Psoas muscle (tissue), 8 donors: ENCODE data around the gene CYP24A1. TPM values are rescaled to one million over a fixed set of nuclear protein-coding genes. Genes with fewer than 3 reads are reported as not detected.

Source experiments
- ATAC-seq, 4 donors: fragments of 200-7000 bp; cut with Tn5 transposase; one replicate each; pipeline ENCODE4 v1.9.1; 2020; ENCODE audit warnings: moderate library complexity in 3 of 4, mild to moderate bottlenecking in 2 of 4
- DNase-seq, 2 donors: peaks; one replicate each; pipeline ENCODE4 v3.0.0-alpha.2; 2020
- H3K27ac ChIP-seq: fragments of 200-600 bp; one replicate; pipeline ENCODE4 v1.8.0; 2022
- H3K27me3 ChIP-seq, 3 donors: fragments of 200-600 bp in 1 of 3; one replicate each; pipeline versions ENCODE4 v1.6.1 to v1.8.0; 2013 to 2022; ENCODE audit warnings: low read length in 2 of 3, mild to moderate bottlenecking in 2 of 3, moderate library complexity in 1 of 3; ENCODE audit not compliant: insufficient read depth in 3 of 3
- H3K36me3 ChIP-seq, 2 donors: fragments of 200-600 bp in 1 of 2; one replicate each; pipeline versions ENCODE4 v1.6.1 to v1.8.0; 2013 to 2022; ENCODE audit warnings: low read depth in 1 of 2, mild to moderate bottlenecking in 1 of 2, moderate library complexity in 1 of 2; ENCODE audit not compliant: insufficient read depth in 1 of 2
- H3K4me1 ChIP-seq: fragments of 200-600 bp; one replicate; pipeline ENCODE4 v1.8.0; 2022
- H3K4me3 ChIP-seq: fragments of 200-600 bp; one replicate; pipeline ENCODE4 v1.8.0; 2022; ENCODE audit warnings: mild to moderate bottlenecking
- H3K9me3 ChIP-seq: fragments of 200-600 bp; one replicate; pipeline ENCODE4 v1.8.0; 2022
- WGBS, 3 donors: extraction: QIAGEN DNeasy Blood & Tissue Kit; methylation state at CpG; one replicate each; pipeline versions ENCODE4 v1.1.6 to v1.1.7; 2013; 5-methylcytosine and 5-hydroxymethylcytosine counted together
- intact Hi-C, 2 donors: fragments of 100-400 bp; cut with DNase I; formaldehyde crosslinking; loops; one replicate each; pipeline versions ENCODE4 v1.11.0 to v1.14.2; 2022
- polyA plus RNA-seq, 3 donors: library from polyadenylated mRNA; stranded (reverse); fragments of 200-250 nt; gene quantifications; one replicate each; pipeline ENCODE4 v1.2.3, GENCODE V29; 2013
- total RNA-seq, 4 donors: library from RNA; stranded (reverse); fragmentation: NEBNext Ultra II Directional in 2 of 4; extraction: Animal tissue kit (Norgen Biotek cat#: 25700) in 2 of 4; gene quantifications; one replicate each; pipeline versions ENCODE4 v1.2.1 to v1.2.4, GENCODE V29; 2021 to 2023
- TF ChIP-seq, protein P1 (sequence below): fragments of 200-600 bp; IDR thresholded peaks from one replicate; pipeline ENCODE4 v1.8.0; 2022; ENCODE audit warnings: antibody characterized with exemption
- donor health status: healthy with polysubstance abuse.
- donor health status: DM: no; HTN: no; CAD: no; lungs with moderate emphysema.
- donor health status: Bipolar disorder and iron deficiency.
- donor health status: healthy.
- donor health status: DM: yes; HTN: yes; CAD: no.
- donor health status: DM: no; HTN: no; CAD: no.
- donor health status: DM: no; HTN: no; CAD: no.
- donor health status: DM: yes; HTN: yes; CAD: no.

CYP24A1 gene
- total and polyA plus RNA-seq, 7 donors = 0.03 TPM; not detected in 6

DNA sequence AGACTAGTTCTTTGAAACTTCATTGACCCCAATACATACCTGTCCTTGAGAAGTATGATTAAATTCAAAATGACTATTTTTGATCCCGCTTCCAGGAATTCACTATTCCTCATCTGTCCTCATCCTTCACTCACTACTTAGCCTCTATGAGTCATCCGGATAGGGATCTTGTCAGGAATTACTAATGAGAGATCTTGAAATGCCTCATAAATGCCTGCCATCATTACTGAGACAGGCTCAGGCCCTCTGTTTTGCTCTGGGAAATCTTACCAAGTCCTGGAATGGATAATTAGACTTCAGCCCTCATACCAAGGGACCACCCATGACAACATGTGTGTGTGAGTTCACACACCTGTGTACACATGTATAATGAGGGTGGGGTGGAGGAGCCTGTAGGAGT, 2.8 kb upstream of the CYP24A1 start:
- H3K9me3 ChIP-seq = no peaks in the 10 kb centered on the region
- no peak overlapping the region for H3K4me3 ChIP-seq
- WGBS, 3 donors = 72 to 90% (median 89%) methylated on average over 2 of the region's 2 CpGs
- no peaks in the 10 kb centered on the region for H3K4me1 ChIP-seq
- H3K27ac ChIP-seq = no peak overlapping the region
- no peaks in the 10 kb centered on the region for H3K36me3 ChIP-seq
- TF ChIP-seq, protein P1, sequence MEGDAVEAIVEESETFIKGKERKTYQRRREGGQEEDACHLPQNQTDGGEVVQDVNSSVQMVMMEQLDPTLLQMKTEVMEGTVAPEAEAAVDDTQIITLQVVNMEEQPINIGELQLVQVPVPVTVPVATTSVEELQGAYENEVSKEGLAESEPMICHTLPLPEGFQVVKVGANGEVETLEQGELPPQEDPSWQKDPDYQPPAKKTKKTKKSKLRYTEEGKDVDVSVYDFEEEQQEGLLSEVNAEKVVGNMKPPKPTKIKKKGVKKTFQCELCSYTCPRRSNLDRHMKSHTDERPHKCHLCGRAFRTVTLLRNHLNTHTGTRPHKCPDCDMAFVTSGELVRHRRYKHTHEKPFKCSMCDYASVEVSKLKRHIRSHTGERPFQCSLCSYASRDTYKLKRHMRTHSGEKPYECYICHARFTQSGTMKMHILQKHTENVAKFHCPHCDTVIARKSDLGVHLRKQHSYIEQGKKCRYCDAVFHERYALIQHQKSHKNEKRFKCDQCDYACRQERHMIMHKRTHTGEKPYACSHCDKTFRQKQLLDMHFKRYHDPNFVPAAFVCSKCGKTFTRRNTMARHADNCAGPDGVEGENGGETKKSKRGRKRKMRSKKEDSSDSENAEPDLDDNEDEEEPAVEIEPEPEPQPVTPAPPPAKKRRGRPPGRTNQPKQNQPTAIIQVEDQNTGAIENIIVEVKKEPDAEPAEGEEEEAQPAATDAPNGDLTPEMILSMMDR = no peak
- DNase-seq = no peak
- ATAC-seq = no peak
- intact Hi-C loops = no loop called here
- peaks cover 0 to 62% (median 14%) of the 10 kb centered on the region in 3 donors for H3K27me3 ChIP-seq

DNA sequence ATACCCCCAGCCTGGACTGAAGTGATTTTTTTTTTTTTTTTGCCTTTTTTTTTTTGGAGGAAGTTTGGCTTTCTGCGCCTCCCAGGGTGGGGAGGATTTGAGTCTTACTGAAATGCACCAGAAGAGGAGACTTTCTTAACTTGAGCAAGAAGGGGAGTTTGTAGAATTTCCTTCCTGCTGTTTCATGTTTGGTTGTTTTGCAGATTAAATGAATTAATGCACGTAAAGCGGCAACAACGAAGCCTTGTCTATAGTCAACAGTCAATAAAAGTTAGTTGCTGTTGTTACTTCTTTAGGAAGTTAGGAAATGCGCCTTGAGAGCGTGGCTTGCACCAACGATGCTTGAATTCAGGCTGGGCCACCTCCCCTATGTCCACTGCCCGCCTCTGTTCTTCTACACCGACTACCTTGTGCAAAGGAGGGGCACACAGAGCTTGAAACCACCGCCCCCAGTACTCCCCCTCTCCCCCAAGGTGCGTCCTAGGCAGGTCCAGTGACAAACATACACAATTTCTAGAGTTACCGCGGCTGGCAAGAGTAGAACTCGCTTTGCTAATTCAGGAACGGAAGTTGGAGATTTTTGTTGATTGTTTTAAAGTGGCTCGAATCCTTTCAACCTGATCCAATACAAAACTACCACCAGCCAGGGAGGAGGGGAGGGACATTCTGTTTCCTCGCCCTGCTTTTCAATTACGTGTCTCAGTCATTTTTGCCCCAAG, 830 bp upstream of the CYP24A1 start:
- no peak for DNase-seq
- intact Hi-C loops = no loop called here
- Histone ChIP-seq H3K4me3 (no peak overlapping the region), H3K4me1 (no peaks in the 10 kb centered on the region), H3K36me3 (no peaks in the 10 kb centered on the region), H3K9me3 (no peaks in the 10 kb centered on the region), H3K27me3 (peaks cover 0 to 79% (median 14%) of the 10 kb centered on the region in 3 donors), H3K27ac (no peak overlapping the region)
- no peak for ATAC-seq
- 39 to 44% (median 39%) methylated on average over 18 of the region's 18 CpGs for WGBS, 3 donors
- TF ChIP-seq, protein P1 = no peak

DNA sequence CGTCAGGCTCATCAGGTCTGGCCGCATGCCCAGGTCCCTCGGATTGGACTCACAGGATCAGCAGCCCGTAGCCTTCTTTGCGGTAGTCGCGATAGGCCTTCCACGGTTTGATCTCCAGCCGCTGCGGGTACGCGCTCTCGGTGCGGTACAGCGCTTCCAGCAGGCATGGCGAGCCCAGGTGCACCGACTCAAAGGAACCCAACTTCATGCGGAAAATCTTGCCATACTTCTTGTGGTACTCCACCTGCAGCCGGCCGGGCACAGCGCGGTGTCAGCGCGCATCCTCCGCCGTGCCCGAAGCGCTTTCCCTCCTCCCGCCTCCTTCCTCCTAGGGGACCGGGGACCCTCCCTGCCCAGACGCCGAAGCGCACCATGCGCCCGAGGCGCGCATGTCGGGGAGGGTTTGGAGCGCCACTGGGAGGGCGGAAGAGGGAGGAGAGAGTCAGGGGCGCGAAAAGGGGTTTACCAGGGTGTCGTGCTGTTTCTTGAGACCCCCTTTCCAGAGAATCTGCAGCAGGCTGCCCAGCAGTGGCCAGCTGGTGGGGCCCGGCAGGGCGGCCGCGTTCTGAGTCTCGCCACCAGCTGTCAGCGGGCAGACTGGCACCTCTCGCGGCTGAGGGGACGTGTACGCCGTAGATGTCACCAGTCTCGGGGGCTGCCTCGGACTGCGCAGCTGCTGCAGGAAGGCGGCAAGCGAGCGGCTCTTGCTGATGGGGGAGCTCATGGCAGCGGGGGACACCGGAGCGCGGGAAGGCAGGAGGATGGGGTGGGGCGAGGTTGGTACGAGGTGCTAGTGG, 732 bp downstream of the CYP24A1 start:
- Histone ChIP-seq H3K4me1 (no peaks in the 10 kb centered on the region), H3K9me3 (no peaks in the 10 kb centered on the region), H3K27me3 (peaks cover 0 to 89% (median 17%) of the 10 kb centered on the region in 3 donors), H3K27ac (no peak overlapping the region), H3K4me3 (peak overlapping the region; percentile 22), H3K36me3 (no peaks in the 10 kb centered on the region)
- TF ChIP-seq, protein P1 = no peak
- 1% methylated on average over 65 to 66 of the region's 66 CpGs for WGBS, 3 donors
- DNase-seq (no peak), ATAC-seq (no peak)
- intact Hi-C loops = no loop called here

DNA sequence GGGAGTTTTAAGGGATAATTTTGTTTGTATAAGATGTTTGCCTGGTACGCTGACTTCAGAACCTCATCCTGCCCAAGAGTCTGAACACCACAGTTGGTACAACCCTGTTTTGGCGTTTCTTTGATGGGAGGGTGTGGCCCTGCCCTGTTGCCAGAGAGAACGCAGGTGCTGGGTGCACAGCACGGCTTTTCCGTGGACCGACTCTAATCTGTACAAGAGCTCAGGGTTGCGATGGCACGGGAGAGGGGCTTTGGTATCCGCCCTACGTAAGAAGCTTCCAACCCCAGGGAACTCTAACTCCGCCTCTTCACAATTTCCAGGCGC, 1.3 kb downstream of the CYP24A1 start:
- TF ChIP-seq, protein P1 = no peak
- 9% methylated on average over 12 of the region's 12 CpGs for WGBS, 3 donors
- H3K9me3 ChIP-seq = no peaks in the 10 kb centered on the region
- no peak overlapping the region for H3K27ac ChIP-seq
- no peaks in the 10 kb centered on the region for H3K4me1 ChIP-seq
- H3K4me3 ChIP-seq = peak overlapping the region; percentile 22
- peaks cover 0 to 90% (median 20%) of the 10 kb centered on the region in 3 donors for H3K27me3 ChIP-seq
- intact Hi-C loops = no loop called here
- no peak for ATAC-seq
- DNase-seq = no peak
- H3K36me3 ChIP-seq = no peaks in the 10 kb centered on the region
